Effector memory CD4-positive, alpha-beta T cell (primary cell): ENCODE results near the gene YJU2.
"Not testable (repeated sequence)": the region's sequence is repeated elsewhere in the genome, so short reads cannot be mapped to it uniquely, and the experiment has no call there.

ENCODE experiments used
- DNase-seq, 3 donors: peaks; one replicate each; pipeline ENCODE4 v3.0.0-alpha.2; 2020
- H3K27ac ChIP-seq: 2 replicates; pipeline ENCODE4 v1.7.0; 2013; ENCODE audit warnings: mild to moderate bottlenecking, low read length, moderate library complexity; ENCODE audit not compliant: insufficient read depth, poor library complexity, severe bottlenecking
- H3K27me3 ChIP-seq: replicated peaks from 2 replicates; pipeline ENCODE4 v1.7.0; 2013; ENCODE audit warnings: mild to moderate bottlenecking, low read length; ENCODE audit not compliant: insufficient read depth, control insufficient read depth, poor library complexity, severe bottlenecking
- H3K36me3 ChIP-seq: 2 replicates; pipeline ENCODE4 v1.7.0; 2013; ENCODE audit warnings: mild to moderate bottlenecking, low read length, moderate library complexity; ENCODE audit not compliant: control insufficient read depth, insufficient read depth
- H3K4me1 ChIP-seq: 2 replicates; pipeline ENCODE4 v1.7.0; 2013; ENCODE audit warnings: low read length, mild to moderate bottlenecking; ENCODE audit not compliant: control insufficient read depth, insufficient read depth, poor library complexity, severe bottlenecking
- H3K4me3 ChIP-seq: 2 replicates; pipeline ENCODE4 v1.7.0; 2013; ENCODE audit warnings: low read length, low read depth, mild to moderate bottlenecking; ENCODE audit not compliant: insufficient read depth, poor library complexity, severe bottlenecking
- H3K9me3 ChIP-seq: 2 replicates; pipeline ENCODE4 v1.7.0; 2013; ENCODE audit warnings: mild to moderate bottlenecking, low read length, moderate library complexity; ENCODE audit not compliant: control insufficient read depth

Gene YJU2

DNA sequence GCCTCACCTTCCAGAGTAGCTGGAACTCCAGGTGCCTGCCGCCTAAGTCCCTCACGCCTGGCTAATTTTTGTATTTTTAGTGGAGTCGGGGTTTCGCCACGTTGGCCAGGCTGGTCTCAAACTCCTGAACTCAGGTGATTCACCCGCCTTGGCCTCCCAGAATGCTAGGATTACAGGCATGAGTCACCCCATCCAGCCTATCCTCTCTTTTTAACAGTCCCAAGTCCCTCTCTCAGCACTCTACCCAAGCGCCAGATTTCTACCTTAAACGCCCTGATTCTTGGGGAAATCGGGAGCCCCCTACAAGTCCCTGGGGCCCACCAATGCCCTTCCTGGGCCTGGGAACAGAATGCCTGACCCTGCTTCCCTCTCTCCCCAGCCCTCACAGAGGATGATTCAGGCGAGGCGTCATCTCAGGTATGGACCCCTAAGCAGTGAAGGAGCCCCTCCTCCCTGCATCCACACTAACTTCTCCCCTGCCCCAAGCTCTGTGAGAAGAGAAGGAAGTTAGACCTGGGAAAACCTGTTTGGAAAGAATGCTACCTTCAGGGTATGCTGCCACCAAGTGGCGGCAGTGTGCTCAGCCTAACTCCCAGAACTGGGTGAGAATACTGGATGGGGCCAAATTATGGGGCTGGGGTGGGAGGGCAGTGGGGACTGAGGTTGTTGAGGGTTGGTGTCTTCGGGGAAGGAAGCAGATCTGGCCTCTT is 38.3 kb upstream of the YJU2 start:
- H3K4me3 ChIP-seq = no peak overlapping the region
- H3K27ac ChIP-seq = no peak overlapping the region
- no peaks in the 10 kb centered on the region for H3K27me3 ChIP-seq
- no peaks in the 10 kb centered on the region for H3K36me3 ChIP-seq
- no peaks in the 10 kb centered on the region for H3K9me3 ChIP-seq
- no peaks in the 10 kb centered on the region for H3K4me1 ChIP-seq
- DNase-seq = no peak

DNA sequence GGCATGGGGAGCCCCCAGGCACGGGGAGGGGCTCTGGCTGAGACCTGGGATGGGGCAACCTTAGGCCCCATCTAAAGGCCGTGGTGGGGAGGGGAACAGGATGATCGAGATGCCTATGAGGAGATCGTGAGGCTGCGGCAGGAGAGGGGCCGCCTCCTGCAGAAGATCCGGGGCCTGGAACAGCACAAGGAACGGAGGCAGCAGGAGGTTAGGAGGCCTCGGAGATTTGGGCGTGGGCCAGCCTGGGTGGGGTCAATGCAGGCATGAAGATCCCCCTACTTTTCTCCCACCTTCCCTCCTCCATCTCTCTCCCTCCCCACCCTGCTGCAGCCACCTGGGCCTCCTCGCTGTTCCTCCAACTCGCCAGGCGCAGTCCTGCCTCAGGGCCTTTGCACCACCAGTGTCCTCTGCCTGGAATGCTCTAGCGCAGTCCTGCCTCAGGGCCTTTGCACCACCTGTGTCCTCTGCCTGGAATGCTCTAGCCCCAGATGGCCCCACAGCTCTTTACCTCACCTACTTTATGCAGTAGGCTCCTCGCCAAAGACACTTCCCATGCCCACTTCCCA is 36.6 kb upstream of the YJU2 start:
- no peaks in the 10 kb centered on the region for H3K9me3 ChIP-seq
- H3K4me3 ChIP-seq = no peak overlapping the region
- DNase-seq = no peak
- H3K27ac ChIP-seq = no peak overlapping the region
- peaks cover 4% of the 10 kb centered on the region for H3K4me1 ChIP-seq
- H3K36me3 ChIP-seq = no peaks in the 10 kb centered on the region
- no peaks in the 10 kb centered on the region for H3K27me3 ChIP-seq

DNA sequence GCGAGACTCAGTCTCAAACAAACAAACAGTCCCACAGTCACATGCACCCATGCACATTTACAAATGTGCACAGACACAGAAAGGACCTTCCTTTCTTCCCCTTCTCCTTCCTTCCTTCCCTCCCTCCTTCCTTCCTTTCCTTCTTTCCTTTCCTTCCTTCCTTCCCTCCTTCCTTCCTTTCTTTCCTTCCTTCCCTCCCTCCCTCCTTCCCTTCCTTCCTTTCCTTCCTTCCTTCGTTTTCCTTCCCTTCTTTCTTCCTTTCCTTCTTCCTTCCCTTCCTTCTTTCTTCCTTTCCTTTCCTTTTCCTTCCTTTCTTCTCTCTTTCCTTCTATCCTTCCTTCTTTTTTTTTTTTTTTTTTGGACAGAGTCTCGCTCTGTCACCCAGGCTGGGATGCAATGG is 33.8 kb upstream of the YJU2 start:
- H3K9me3 ChIP-seq = no peaks in the 10 kb centered on the region
- no peak overlapping the region for H3K4me3 ChIP-seq
- H3K27me3 ChIP-seq = no peaks in the 10 kb centered on the region
- H3K27ac ChIP-seq = no peak overlapping the region
- H3K36me3 ChIP-seq = no peaks in the 10 kb centered on the region
- peaks cover 4% of the 10 kb centered on the region for H3K4me1 ChIP-seq
- DNase-seq = no peak

DNA sequence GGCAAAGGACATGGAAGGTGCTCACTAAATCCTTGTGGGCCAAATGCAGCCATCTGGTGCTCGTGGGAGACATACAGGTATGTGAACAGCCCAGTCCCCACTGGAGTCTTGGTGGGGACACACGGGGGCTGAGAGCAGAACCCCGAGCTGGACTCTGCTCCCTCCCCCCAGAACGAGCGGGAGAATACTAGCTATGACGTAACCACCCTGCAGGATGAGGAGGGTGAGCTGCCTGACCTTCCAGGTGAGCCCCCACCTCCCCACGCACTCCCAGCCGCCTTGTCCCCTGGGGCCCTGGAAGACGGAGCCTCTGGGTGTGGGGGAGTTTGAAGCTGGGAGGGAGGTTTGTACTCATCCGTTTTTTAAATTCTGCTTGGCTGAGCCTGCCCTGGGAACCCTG is 31.1 kb upstream of the YJU2 start:
- Histone ChIP-seq H3K27me3 (no peaks in the 10 kb centered on the region), H3K36me3 (no peaks in the 10 kb centered on the region), H3K9me3 (no peaks in the 10 kb centered on the region), H3K4me1 (peaks cover 4% of the 10 kb centered on the region), H3K27ac (no peak overlapping the region), H3K4me3 (no peak overlapping the region)
- DNase-seq = no peak

DNA sequence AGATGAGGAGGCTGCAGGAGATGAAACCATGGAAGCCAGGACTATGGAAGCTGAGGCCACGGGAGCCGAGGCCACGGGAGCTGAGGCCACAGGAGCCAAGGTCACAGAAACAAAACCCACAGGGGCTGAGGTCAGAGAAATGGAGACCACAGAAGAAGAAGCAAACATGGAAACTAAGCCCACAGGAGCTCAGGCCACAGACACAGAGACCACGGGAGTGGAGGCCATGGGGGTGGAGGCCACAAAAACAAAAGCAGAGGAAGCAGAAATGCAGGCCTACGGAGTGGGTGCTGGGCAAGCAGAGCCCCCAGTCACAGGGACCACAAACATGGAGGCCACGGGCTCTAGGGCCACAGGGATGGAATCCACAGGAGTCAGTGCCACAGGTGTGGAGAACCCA is 30.0 kb upstream of the YJU2 start:
- Histone ChIP-seq H3K4me1 (peaks cover 4% of the 10 kb centered on the region), H3K27ac (no peak overlapping the region), H3K4me3 (no peak overlapping the region), H3K27me3 (no peaks in the 10 kb centered on the region), H3K36me3 (no peaks in the 10 kb centered on the region), H3K9me3 (no peaks in the 10 kb centered on the region)
- no peak for DNase-seq

DNA sequence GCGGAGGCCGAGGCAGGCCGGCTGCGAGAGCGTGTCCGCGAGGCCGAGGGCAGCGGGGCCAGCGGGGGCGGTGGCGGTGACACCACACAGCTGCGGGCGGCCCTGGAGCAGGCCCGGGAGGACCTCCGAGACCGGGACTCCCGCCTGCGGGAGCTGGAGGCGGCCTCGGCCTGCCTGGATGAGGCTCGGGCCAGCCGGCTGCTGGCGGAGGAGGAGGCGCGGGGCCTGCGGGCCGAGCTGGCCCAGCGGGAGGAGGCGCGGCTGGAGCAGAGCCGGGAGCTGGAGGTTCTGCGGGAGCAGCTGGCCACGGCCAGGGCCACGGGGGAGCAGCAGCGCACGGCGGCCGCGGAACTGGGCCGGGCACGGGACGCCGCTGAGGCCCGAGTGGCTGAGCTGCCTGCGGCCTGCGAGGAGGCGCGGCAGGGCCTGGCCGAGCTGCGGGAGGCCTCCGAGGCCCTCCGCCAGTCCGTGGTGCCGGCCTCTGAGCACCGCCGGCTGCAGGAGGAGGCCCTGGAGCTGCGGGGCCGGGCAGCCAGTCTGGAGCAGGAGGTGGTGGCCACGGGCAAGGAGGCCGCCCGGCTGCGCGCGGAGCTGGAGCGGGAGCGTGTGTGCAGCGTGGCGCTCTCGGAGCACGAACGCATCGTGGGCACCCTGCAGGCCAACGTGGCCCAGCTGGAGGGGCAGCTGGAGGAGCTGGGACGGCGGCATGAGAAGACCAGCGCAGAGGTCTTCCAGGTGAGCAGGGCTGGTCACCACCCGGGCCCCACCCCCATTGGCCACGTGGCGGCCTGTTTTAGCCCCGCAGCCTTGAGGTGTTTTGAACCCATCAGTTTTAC is 29.2 kb upstream of the YJU2 start:
- Histone ChIP-seq H3K27ac (no peak overlapping the region), H3K27me3 (no peaks in the 10 kb centered on the region), H3K9me3 (no peaks in the 10 kb centered on the region), H3K4me1 (peaks cover 4% of the 10 kb centered on the region), H3K4me3 (no peak overlapping the region), H3K36me3 (no peaks in the 10 kb centered on the region)
- DNase-seq = no peak

DNA sequence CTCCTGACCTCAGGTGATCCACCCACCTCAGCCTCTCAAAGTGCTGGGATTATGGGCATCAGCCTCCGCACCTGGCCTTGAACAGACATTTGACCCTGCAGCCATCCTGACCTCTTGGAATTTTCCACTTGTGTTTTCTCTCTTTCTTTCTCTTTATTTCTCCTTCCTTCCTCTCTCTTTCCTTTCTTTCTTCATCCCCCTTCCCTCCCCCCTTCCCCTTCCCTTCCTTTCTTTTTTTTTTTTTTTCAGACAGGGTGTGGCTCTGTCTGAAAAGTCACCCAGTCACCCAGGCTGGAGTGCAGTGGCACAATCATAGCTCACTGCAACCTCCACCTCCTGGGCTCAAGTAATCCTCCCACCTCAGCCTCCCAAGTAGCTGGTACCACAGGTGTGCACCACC is 28.4 kb upstream of the YJU2 start:
- not testable (repeated sequence) for DNase-seq, H3K36me3 ChIP-seq, H3K27me3 ChIP-seq, H3K27ac ChIP-seq, H3K9me3 ChIP-seq, H3K4me3 ChIP-seq, H3K4me1 ChIP-seq

DNA sequence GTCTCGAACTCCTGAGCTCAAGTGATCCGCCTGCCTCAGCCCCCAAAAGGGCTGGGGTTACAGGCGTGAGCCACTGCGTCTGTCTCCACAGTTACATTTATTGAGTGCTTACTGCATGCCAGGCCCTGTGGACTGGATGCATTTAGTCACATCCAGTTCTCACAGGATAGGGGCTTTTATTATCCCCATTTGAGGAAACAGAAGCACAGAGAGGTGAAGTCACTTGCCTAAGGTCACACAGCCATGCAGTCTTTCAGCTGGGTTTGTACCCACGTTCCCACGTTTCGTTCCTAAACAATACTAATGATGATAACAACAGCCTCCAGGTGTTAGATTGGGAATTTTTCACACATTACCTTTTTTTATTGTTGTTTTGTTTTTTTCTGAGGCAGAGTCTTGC is 26.7 kb upstream of the YJU2 start:
- Histone ChIP-seq H3K4me3 (no peak overlapping the region), H3K4me1 (no peaks in the 10 kb centered on the region), H3K9me3 (no peaks in the 10 kb centered on the region), H3K27ac (no peak overlapping the region), H3K27me3 (no peaks in the 10 kb centered on the region), H3K36me3 (no peaks in the 10 kb centered on the region)
- DNase-seq = no peak

DNA sequence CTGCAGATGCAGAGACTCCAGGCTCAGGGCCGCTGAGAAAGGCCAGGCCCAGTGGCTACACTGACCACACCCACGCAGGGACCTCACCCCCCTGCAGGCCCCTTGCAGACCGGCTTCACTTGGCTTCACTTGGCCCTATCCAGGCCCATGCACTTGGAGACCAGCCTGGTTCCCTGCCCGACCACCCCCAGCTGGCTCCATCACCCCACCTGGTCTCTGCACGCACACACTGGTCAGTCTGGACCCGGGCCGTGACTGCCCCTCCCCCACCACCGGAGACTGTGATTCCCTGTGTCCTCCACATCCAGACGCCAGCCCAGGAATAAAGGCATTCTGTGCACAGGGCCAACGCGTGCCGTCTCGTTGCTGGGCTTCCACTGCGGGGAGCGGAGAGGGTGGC is 22.4 kb upstream of the YJU2 start:
- no peak for DNase-seq
- no peak overlapping the region for H3K27ac ChIP-seq
- no peaks in the 10 kb centered on the region for H3K36me3 ChIP-seq
- H3K9me3 ChIP-seq = no peaks in the 10 kb centered on the region
- H3K4me3 ChIP-seq = no peak overlapping the region
- peaks cover 6% of the 10 kb centered on the region for H3K27me3 ChIP-seq
- no peaks in the 10 kb centered on the region for H3K4me1 ChIP-seq

DNA sequence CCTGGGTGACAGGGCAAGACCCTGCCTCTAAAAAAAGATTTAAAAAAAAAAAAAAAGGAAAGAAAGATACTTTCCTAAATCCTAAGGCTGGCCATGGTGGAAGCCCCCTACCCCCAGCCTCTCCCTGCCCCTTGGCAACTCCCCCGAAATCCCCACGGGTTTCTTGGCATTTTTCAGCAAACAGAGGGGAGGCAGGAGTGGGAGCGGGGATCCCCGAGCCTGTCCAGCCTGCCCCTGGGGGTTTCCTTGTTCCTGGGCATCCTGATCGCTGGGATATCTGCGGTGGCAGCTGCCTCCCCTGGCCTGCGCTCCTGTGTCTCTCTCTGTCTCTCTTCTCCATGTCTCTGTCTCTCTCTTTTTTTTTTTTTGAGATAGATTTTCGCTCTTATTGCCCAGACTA is 21.0 kb upstream of the YJU2 start:
- Histone ChIP-seq H3K27ac (no peak overlapping the region), H3K27me3 (peaks cover 10% of the 10 kb centered on the region), H3K9me3 (no peaks in the 10 kb centered on the region), H3K4me3 (no peak overlapping the region), H3K4me1 (no peaks in the 10 kb centered on the region), H3K36me3 (no peaks in the 10 kb centered on the region)
- DNase-seq = no peak
